Measurements from ENCODE around the gene ALDH1L2.

DNA sequence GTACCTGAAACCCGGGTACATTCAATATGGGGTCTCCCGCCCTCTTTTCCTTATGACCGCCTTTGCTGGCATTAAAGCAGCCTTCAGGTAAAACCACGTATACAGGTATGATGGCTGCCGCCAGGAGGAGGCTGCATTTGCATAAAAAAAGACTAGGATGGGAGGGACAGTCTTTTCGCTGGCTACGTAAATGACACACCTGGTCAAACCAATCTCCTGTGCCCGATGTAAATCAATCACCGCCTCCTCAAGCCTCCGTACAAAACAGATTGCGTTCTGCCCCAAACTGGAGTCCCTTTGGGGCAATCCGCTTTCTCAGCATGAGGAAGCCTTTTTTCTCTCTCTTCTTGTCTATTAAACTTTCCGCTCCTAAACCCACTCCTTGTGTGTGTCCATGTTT, 8.1 kb upstream of the ALDH1L2 start:
- TF ChIP-seq, protein P1, sequence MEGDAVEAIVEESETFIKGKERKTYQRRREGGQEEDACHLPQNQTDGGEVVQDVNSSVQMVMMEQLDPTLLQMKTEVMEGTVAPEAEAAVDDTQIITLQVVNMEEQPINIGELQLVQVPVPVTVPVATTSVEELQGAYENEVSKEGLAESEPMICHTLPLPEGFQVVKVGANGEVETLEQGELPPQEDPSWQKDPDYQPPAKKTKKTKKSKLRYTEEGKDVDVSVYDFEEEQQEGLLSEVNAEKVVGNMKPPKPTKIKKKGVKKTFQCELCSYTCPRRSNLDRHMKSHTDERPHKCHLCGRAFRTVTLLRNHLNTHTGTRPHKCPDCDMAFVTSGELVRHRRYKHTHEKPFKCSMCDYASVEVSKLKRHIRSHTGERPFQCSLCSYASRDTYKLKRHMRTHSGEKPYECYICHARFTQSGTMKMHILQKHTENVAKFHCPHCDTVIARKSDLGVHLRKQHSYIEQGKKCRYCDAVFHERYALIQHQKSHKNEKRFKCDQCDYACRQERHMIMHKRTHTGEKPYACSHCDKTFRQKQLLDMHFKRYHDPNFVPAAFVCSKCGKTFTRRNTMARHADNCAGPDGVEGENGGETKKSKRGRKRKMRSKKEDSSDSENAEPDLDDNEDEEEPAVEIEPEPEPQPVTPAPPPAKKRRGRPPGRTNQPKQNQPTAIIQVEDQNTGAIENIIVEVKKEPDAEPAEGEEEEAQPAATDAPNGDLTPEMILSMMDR (IDR thresholded peaks at IDR 0.05) = no peak
- TF ChIP-seq POLR2A (IDR thresholded peaks at IDR 0.05; ENCODE audit: low read length) (no peak), CEBPB (IDR thresholded peaks at IDR 0.05) (no peak), CBX8 (IDR thresholded peaks at IDR 0.05) (no peak), PHF8 (IDR thresholded peaks at IDR 0.05; ENCODE audit: borderline replicate concordance, low read depth) (no peak), ZFP36 (IDR thresholded peaks at IDR 0.05; ENCODE audit: borderline replicate concordance, partially characterized antibody) (no peak), EP300 (IDR thresholded peaks at IDR 0.05) (no peak)
- TF ChIP-seq, protein P2, sequence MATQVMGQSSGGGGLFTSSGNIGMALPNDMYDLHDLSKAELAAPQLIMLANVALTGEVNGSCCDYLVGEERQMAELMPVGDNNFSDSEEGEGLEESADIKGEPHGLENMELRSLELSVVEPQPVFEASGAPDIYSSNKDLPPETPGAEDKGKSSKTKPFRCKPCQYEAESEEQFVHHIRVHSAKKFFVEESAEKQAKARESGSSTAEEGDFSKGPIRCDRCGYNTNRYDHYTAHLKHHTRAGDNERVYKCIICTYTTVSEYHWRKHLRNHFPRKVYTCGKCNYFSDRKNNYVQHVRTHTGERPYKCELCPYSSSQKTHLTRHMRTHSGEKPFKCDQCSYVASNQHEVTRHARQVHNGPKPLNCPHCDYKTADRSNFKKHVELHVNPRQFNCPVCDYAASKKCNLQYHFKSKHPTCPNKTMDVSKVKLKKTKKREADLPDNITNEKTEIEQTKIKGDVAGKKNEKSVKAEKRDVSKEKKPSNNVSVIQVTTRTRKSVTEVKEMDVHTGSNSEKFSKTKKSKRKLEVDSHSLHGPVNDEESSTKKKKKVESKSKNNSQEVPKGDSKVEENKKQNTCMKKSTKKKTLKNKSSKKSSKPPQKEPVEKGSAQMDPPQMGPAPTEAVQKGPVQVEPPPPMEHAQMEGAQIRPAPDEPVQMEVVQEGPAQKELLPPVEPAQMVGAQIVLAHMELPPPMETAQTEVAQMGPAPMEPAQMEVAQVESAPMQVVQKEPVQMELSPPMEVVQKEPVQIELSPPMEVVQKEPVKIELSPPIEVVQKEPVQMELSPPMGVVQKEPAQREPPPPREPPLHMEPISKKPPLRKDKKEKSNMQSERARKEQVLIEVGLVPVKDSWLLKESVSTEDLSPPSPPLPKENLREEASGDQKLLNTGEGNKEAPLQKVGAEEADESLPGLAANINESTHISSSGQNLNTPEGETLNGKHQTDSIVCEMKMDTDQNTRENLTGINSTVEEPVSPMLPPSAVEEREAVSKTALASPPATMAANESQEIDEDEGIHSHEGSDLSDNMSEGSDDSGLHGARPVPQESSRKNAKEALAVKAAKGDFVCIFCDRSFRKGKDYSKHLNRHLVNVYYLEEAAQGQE (IDR thresholded peaks at IDR 0.05) = no peak
- TF ChIP-seq, protein P3, sequence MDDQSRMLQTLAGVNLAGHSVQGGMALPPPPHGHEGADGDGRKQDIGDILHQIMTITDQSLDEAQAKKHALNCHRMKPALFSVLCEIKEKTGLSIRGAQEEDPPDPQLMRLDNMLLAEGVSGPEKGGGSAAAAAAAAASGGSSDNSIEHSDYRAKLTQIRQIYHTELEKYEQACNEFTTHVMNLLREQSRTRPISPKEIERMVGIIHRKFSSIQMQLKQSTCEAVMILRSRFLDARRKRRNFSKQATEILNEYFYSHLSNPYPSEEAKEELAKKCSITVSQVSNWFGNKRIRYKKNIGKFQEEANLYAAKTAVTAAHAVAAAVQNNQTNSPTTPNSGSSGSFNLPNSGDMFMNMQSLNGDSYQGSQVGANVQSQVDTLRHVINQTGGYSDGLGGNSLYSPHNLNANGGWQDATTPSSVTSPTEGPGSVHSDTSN (IDR thresholded peaks at IDR 0.05) = no peak
